Small intestine (tissue), 7 donors: ENCODE data around the gene BTG2. TPM values are rescaled to one million over a fixed set of nuclear protein-coding genes. Genes with fewer than 3 reads are reported as not detected.
A peak's percentile ranks its signal among the peaks of the same experiment; 100 is the strongest.

Experiments used
- DNase-seq, 2 donors: peaks; one replicate each; pipeline versions ENCODE4 v3.0.0 to v3.0.0-alpha.2; 2013
- FAIRE-seq: peaks from 2 replicates; lab custom pipeline; 2012; peaks lifted over from hg19 to GRCh38; lab: Jason Lieb, UNC
- H3K27ac ChIP-seq, 3 donors: one replicate each; pipeline ENCODE4 v1.5.1; 2013; ENCODE audit warnings: low read length in 2 of 3, mild to moderate bottlenecking in 2 of 3, control low read depth in 1 of 3, inconsistent platforms in 1 of 3, low read depth in 1 of 3, moderate library complexity in 1 of 3
- H3K27me3 ChIP-seq, 3 donors: one replicate each; pipeline ENCODE4 v1.6.1; 2013; ENCODE audit warnings: low read length in 3 of 3, inconsistent platforms in 1 of 3; ENCODE audit not compliant: control insufficient read depth in 3 of 3, insufficient read depth in 3 of 3
- H3K36me3 ChIP-seq, 3 donors: one replicate each; pipeline ENCODE4 v1.6.1; 2013; ENCODE audit warnings: low read length in 3 of 3, inconsistent platforms in 1 of 3, low read depth in 1 of 3, mild to moderate bottlenecking in 1 of 3, moderate library complexity in 1 of 3; ENCODE audit not compliant: control insufficient read depth in 3 of 3, insufficient read depth in 2 of 3
- H3K4me1 ChIP-seq, 3 donors: one replicate each; pipeline ENCODE4 v1.6.1; 2013; ENCODE audit warnings: low read length in 2 of 3, inconsistent platforms in 1 of 3, low read depth in 1 of 3, mild to moderate bottlenecking in 1 of 3, moderate library complexity in 1 of 3; ENCODE audit not compliant: control insufficient read depth in 3 of 3, insufficient read depth in 2 of 3
- H3K4me3 ChIP-seq, 3 donors: one replicate each; pipeline ENCODE4 v1.5.1; 2013; ENCODE audit warnings: low read length in 3 of 3, control low read depth in 1 of 3, inconsistent platforms in 1 of 3, low read depth in 1 of 3, mild to moderate bottlenecking in 1 of 3, moderate library complexity in 1 of 3
- H3K9me3 ChIP-seq, 2 donors: one replicate each; pipeline ENCODE4 v1.6.1; 2013; ENCODE audit warnings: low read depth in 1 of 2, low read length in 1 of 2; ENCODE audit not compliant: control insufficient read depth in 2 of 2, insufficient read depth in 1 of 2
- WGBS, 3 donors: extraction: QIAGEN DNeasy Blood & Tissue Kit; methylation state at CpG; one replicate each; pipeline ENCODE4 v1.1.7; 2013; 5-methylcytosine and 5-hydroxymethylcytosine counted together
- polyA plus RNA-seq, 4 donors: library from polyadenylated mRNA; stranded (reverse) in 3 of 4; unstranded in 1 of 4; fragments of 200-250 nt in 3 of 4; fragments of 120-200 nt in 1 of 4; gene quantifications; one replicate each; pipeline versions ENCODE4 v1.2.1 to v1.2.3, GENCODE V29; 2013
- donor health status: healthy with polysubstance abuse.
- donor health status: control.
- donor health status: control.
- donor health status: Bipolar disorder and iron deficiency.
- donor health status: healthy.

Gene BTG2
- polyA plus RNA-seq, 4 donors = 15.9 to 193 (median 62.2) TPM

GRCh38 chr1:203302456-203302855, 2.9 kb upstream of the BTG2 start:
- Histone ChIP-seq H3K27ac (no peak overlapping the region), H3K27me3 (no peaks in the 10 kb centered on the region), H3K4me1 (peaks cover 4 to 23% (median 10%) of the 10 kb centered on the region in 3 donors), H3K4me3 (no peak overlapping the region), H3K9me3 (no peaks in the 10 kb centered on the region), H3K36me3 (peaks cover 0 to 10% (median 4%) of the 10 kb centered on the region in 3 donors)
- WGBS, 3 donors = 35 to 79% (median 66%) methylated on average over 5 to 7 of the region's 7 CpGs
- DNase-seq (peak; percentile 54 to 80), FAIRE-seq (no peak)

- peaks cover 0 to 14% (median 6%) of the 10 kb centered on the region in 3 donors for H3K36me3 ChIP-seq
- H3K4me3 ChIP-seq = no peak overlapping the region
- H3K27ac ChIP-seq = no peak overlapping the region
- FAIRE-seq (no peak), DNase-seq (no peak)
- no peaks in the 10 kb centered on the region for H3K9me3 ChIP-seq
- H3K4me1 ChIP-seq = peaks cover 6 to 28% (median 10%) of the 10 kb centered on the region in 3 donors
- WGBS, 3 donors = 79 to 88% (median 85%) methylated on average over 3 of the region's 3 CpGs
- H3K27me3 ChIP-seq = no peaks in the 10 kb centered on the region
Measured at GRCh38 chr1:203302894-203303293, 2.4 kb upstream of the BTG2 start.

DNA sequence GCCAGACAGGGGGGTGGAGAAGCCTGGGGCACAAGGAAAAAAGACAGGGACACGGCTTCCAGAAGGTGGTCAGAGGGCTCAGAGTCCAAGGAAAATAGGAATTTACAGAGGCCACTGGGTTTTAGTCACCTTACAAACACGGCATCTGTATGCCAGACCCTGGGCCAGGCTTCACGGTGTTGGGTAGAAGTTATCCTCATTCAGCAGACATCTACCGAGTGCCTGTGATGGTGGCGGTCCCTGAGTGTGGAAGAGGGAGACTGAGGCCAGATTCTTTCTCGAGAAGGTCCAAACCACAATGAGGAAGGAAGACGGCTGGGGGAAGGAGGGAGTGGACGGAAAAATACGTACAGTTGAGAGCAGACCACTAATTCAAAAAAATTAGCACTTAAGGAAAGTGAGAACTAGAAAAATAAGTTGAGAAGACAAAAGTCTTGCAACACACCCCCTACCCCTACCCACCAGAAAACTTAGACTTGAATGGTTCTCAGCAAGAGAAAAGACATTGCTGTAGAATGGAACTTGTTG, 864 bp upstream of the BTG2 start:
- Histone ChIP-seq H3K36me3 (peaks cover 0 to 25% (median 10%) of the 10 kb centered on the region in 3 donors), H3K27ac (peak overlapping the region; percentile 91 to 97 (median 97)), H3K27me3 (no peaks in the 10 kb centered on the region), H3K4me1 (peaks cover 10 to 41% (median 14%) of the 10 kb centered on the region in 3 donors), H3K4me3 (peak overlapping the region; percentile 33 to 60 (median 41)), H3K9me3 (no peaks in the 10 kb centered on the region)
- FAIRE-seq = no peak
- peak in 1 of 2 donors; percentile 41 for DNase-seq
- WGBS, 3 donors = 66 to 77% (median 72%) methylated on average over 9 of the region's 9 CpGs

- H3K9me3 ChIP-seq = no peaks in the 10 kb centered on the region
- FAIRE-seq = no peak
- peaks cover 10 to 41% (median 14%) of the 10 kb centered on the region in 3 donors for H3K4me1 ChIP-seq
- H3K36me3 ChIP-seq = peaks cover 3 to 33% (median 10%) of the 10 kb centered on the region in 3 donors
- H3K27ac ChIP-seq = peak overlapping the region; percentile 92 to 98 (median 95)
- no peak for DNase-seq
- no peaks in the 10 kb centered on the region for H3K27me3 ChIP-seq
- H3K4me3 ChIP-seq = peak overlapping the region; percentile 88 to 97 (median 90)
- WGBS, 3 donors = 0 to 2% (median 1%) methylated on average over 21 of the region's 21 CpGs
Measured at GRCh38 chr1:203305809-203306088, 430 bp downstream of the BTG2 start.

GRCh38 chr1:203306089-203306964, 1.0 kb downstream of the BTG2 start:
- peak; percentile 79 to 82 for DNase-seq
- Histone ChIP-seq H3K27ac (peak overlapping the region; percentile 92 to 98 (median 95)), H3K4me1 (peaks cover 10 to 41% (median 14%) of the 10 kb centered on the region in 3 donors), H3K9me3 (no peaks in the 10 kb centered on the region), H3K36me3 (peaks cover 3 to 37% (median 10%) of the 10 kb centered on the region in 3 donors), H3K4me3 (peak overlapping the region; percentile 88 to 97 (median 90)), H3K27me3 (no peaks in the 10 kb centered on the region)
- 0 to 1% (median 0%) methylated on average over 22 of the region's 22 CpGs for WGBS, 3 donors
- FAIRE-seq = no peak

DNA sequence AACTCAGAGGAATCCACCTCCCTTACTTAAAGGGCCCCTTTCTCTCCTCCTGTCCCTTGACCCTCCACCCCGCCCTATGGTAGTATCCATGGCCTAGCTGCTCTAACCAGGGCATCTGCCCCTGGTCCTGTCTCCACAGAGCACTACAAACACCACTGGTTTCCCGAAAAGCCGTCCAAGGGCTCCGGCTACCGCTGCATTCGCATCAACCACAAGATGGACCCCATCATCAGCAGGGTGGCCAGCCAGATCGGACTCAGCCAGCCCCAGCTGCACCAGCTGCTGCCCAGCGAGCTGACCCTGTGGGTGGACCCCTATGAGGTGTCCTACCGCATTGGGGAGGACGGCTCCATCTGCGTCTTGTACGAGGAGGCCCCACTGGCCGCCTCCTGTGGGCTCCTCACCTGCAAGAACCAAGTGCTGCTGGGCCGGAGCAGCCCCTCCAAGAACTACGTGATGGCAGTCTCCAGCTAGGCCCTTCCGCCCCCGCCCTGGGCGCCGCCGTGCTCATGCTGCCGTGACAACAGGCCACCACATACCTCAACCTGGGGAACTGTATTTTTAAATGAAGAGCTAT, 1.7 kb downstream of the BTG2 start:
- H3K27me3 ChIP-seq = no peaks in the 10 kb centered on the region
- FAIRE-seq (no peak), DNase-seq (peak in 1 of 2 donors; percentile 55)
- peak overlapping the region; percentile 72 to 98 (median 95) for H3K27ac ChIP-seq
- WGBS, 3 donors = 2 to 20% (median 6%) methylated on average over 21 of the region's 21 CpGs
- peaks cover 10 to 41% (median 14%) of the 10 kb centered on the region in 3 donors for H3K4me1 ChIP-seq
- no peaks in the 10 kb centered on the region for H3K9me3 ChIP-seq
- peak overlapping the region; percentile 88 to 97 (median 90) for H3K4me3 ChIP-seq
- peaks cover 3 to 41% (median 10%) of the 10 kb centered on the region in 3 donors for H3K36me3 ChIP-seq

DNA sequence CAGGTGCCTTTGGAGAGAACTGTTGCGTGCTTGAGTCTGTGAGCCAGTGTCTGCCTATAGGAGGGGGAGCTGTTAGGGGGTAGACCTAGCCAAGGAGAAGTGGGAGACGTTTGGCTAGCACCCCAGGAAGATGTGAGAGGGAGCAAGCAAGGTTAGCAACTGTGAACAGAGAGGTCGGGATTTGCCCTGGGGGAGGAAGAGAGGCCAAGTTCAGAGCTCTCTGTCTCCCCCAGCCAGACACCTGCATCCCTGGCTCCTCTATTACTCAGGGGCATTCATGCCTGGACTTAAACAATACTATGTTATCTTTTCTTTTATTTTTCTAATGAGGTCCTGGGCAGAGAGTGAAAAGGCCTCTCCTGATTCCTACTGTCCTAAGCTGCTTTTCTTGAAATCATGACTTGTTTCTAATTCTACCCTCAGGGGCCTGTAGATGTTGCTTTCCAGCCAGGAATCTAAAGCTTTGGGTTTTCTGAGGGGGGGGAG, 2.4 kb downstream of the BTG2 start:
- no peaks in the 10 kb centered on the region for H3K9me3 ChIP-seq
- WGBS, 3 donors = 8 to 20% (median 12%) methylated on average over 3 of the region's 3 CpGs
- H3K4me3 ChIP-seq = peak overlapping the region; percentile 88 to 97 (median 90)
- H3K36me3 ChIP-seq = peaks cover 3 to 48% (median 10%) of the 10 kb centered on the region in 3 donors
- H3K27ac ChIP-seq = peak overlapping the region; percentile 45 to 95 (median 82)
- peaks cover 8 to 38% (median 14%) of the 10 kb centered on the region in 3 donors for H3K4me1 ChIP-seq
- FAIRE-seq (no peak), DNase-seq (no peak)
- H3K27me3 ChIP-seq = no peaks in the 10 kb centered on the region

DNA sequence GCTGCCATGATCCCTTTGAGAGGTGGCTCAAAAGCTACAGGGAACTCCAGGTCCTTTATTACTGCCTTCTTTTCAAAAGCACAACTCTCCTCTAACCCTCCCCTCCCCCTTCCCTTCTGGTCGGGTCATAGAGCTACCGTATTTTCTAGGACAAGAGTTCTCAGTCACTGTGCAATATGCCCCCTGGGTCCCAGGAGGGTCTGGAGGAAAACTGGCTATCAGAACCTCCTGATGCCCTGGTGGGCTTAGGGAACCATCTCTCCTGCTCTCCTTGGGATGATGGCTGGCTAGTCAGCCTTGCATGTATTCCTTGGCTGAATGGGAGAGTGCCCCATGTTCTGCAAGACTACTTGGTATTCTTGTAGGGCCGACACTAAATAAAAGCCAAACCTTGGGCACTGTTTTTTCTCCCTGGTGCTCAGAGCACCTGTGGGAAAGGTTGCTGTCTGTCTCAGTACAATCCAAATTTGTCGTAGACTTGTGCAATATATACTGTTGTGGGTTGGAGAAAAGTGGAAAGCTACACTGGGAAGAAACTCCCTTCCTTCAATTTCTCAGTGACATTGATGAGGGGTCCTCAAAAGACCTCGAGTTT, 3.1 kb downstream of the BTG2 start:
- Histone ChIP-seq H3K36me3 (peaks cover 3 to 49% (median 10%) of the 10 kb centered on the region in 3 donors), H3K4me1 (peaks cover 3 to 34% (median 14%) of the 10 kb centered on the region in 3 donors), H3K9me3 (no peaks in the 10 kb centered on the region), H3K4me3 (peak overlapping the region in 2 of 3 donors; percentile 88 to 90), H3K27me3 (no peaks in the 10 kb centered on the region), H3K27ac (peak overlapping the region in 2 of 3 donors; percentile 1 to 95)
- FAIRE-seq = no peak
- DNase-seq = no peak
- 9 to 32% (median 16%) methylated on average over 5 of the region's 5 CpGs for WGBS, 3 donors
